Measurements from ENCODE around the gene CENPS. TPM values are rescaled to one million over a fixed set of nuclear protein-coding genes. Genes with fewer than 3 reads are reported as not detected.

CENPS gene
- total and polyA plus RNA-seq, 2 of the 13 experiments (the other 11 are each of a cell fraction or from before 2014, with no cell fraction given) = 3.3 to 22.0 TPM

- no peak for TF ChIP-seq PHF8 (CRISPR knock-in tag; IDR thresholded peaks at IDR 0.05)
- no peak for TF ChIP-seq ZNF740 (CRISPR knock-in tag; IDR thresholded peaks at IDR 0.05)
- TF ChIP-seq ZNF790 (CRISPR knock-in tag; IDR thresholded peaks at IDR 0.05; ENCODE audit: borderline replicate concordance) = no peak
- TF ChIP-seq FOXO1 (CRISPR knock-in tag; IDR thresholded peaks at IDR 0.05) = 0 out of 2 replicates have a peak, but pooled peaks have one; percentile 13
- no peak for TF ChIP-seq SP140L (CRISPR knock-in tag; IDR thresholded peaks at IDR 0.05; ENCODE audit: borderline replicate concordance)
- TF ChIP-seq CHD2 (IDR thresholded peaks at IDR 0.05; ENCODE audit: low read depth, low read length) = no peak
- peak; percentile 77; the same call in 1 of the 2 replicates for TF ChIP-seq ZNF333 (CRISPR knock-in tag; IDR thresholded peaks at IDR 0.05; ENCODE audit: borderline replicate concordance)
- peak; percentile 75 for TF ChIP-seq AGO2 (optimal IDR thresholded peaks at IDR 0.05; ENCODE audit: low read depth, low read length)
- TF ChIP-seq MATR3 (CRISPR knock-in tag; IDR thresholded peaks at IDR 0.05) = 0 out of 2 replicates have a peak, but pooled peaks have one; percentile 69
- peak; percentile 73; the same call in 1 of the 2 replicates for TF ChIP-seq ZNF501 (CRISPR knock-in tag; IDR thresholded peaks at IDR 0.05)
- 0 out of 2 replicates have a peak, but pooled peaks have one; percentile 12 for TF ChIP-seq CBFB (CRISPR knock-in tag; IDR thresholded peaks at IDR 0.05)
- TF ChIP-seq HOXA9 (CRISPR knock-in tag; IDR thresholded peaks at IDR 0.05; ENCODE audit: borderline replicate concordance) = 0 out of 2 replicates have a peak, but pooled peaks have one; percentile 7
- no peak for TF ChIP-seq MBD4 (IDR thresholded peaks at IDR 0.05; ENCODE audit: borderline replicate concordance, low read length)
- TF ChIP-seq HIC2 (CRISPR knock-in tag; IDR thresholded peaks at IDR 0.05; ENCODE audit: low read depth) = 0 out of 2 replicates have a peak, but pooled peaks have one; percentile 50
- no peak for TF ChIP-seq PHF21A (CRISPR knock-in tag; IDR thresholded peaks at IDR 0.05)
- TF ChIP-seq SRY (CRISPR knock-in tag; IDR thresholded peaks at IDR 0.05) = 0 out of 2 replicates have a peak, but pooled peaks have one; percentile 7
- peak; percentile 18; the same call in 1 of the 2 replicates for TF ChIP-seq SNAPC2 (CRISPR knock-in tag; IDR thresholded peaks at IDR 0.05)
- TF ChIP-seq PHB2 (IDR thresholded peaks at IDR 0.05; ENCODE audit: partially characterized antibody) = no peak
- 0 out of 2 replicates have a peak, but pooled peaks have one; percentile 6 for TF ChIP-seq ARID3A (IDR thresholded peaks at IDR 0.05; ENCODE audit: low read depth, low read length)
- no peak for TF ChIP-seq MAZ (IDR thresholded peaks at IDR 0.05; ENCODE audit: borderline replicate concordance, low read depth, low read length)
- no peak for TF ChIP-seq MAZ (CRISPR knock-in tag; IDR thresholded peaks at IDR 0.05; ENCODE audit: low read depth)
- TF ChIP-seq HNRNPLL (IDR thresholded peaks at IDR 0.05; ENCODE audit: low read depth, low read length, poor library complexity, severe bottlenecking) = peak; percentile 99
- no peak for TF ChIP-seq ZNF7 (CRISPR knock-in tag; IDR thresholded peaks at IDR 0.05)
Observed at GRCh38 chr1:10398278-10398733, 31.9 kb upstream of the CENPS start (continued).
